Hepatocyte (in vitro differentiated cells): ENCODE results near the gene PPIG.

ENCODE experiments used
- CTCF ChIP-seq: fragments of 200-600 bp; sonication (generic); IDR thresholded peaks from 2 replicates; pipeline ENCODE4 v1.5.1; 2016; ENCODE audit warnings: antibody characterized with exemption, mild to moderate bottlenecking; ENCODE audit not compliant: poor library complexity
- EZH2 ChIP-seq: fragments of 200-600 bp; sonication (generic); IDR thresholded peaks from 2 replicates; pipeline ENCODE4 v1.6.1; 2016; ENCODE audit warnings: antibody characterized with exemption, mild to moderate bottlenecking, borderline replicate concordance
- EZH2phosphoT487 ChIP-seq: fragments of 200-600 bp; sonication (generic); IDR thresholded peaks from one replicate; pipeline ENCODE4 v1.6.1; 2018; ENCODE audit warnings: antibody characterized with exemption, mild to moderate bottlenecking, low read depth, moderate library complexity; ENCODE audit not compliant: unreplicated experiment, severe bottlenecking

- TF ChIP-seq EZH2phosphoT487: no peak
- TF ChIP-seq CTCF: no peak
- TF ChIP-seq EZH2: no peak
Measured at GRCh38 chr2:169565686-169566085, 18.5 kb upstream of the PPIG start.
